CD4-positive, alpha-beta T cell treated with Interleukin-15 for 4 hours (primary cell): Measurements from ENCODE around the gene NCOA5.
"Not testable (repeated sequence)": the region's sequence is repeated elsewhere in the genome, so short reads cannot be mapped to it uniquely, and the experiment has no call there.

Experiments used
- DNase-seq: peaks from one replicate; pipeline ENCODE4 v3.0.0-alpha.2; 2020; ENCODE audit warnings: low spot score

Gene NCOA5

DNA sequence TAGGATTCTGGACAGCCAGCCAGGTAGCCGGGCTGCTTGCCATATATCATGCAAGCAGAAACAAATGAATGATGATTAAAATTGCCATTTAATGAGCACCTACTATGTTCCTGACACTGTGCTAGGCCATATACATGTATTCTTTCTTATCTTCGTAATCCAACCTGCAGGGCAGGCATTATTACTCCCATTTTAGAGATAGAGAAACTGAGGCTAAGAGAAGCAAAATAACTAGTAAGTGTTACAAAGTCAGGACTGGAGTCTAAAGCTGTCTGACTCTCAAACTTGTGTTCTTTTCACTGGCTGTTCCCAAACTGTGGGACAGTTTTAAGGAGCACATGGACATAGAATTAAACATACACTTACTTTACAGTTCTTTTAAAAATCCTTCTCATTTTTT lies 30.4 kb upstream of the NCOA5 start:
- DNase-seq, result no peak

DNA sequence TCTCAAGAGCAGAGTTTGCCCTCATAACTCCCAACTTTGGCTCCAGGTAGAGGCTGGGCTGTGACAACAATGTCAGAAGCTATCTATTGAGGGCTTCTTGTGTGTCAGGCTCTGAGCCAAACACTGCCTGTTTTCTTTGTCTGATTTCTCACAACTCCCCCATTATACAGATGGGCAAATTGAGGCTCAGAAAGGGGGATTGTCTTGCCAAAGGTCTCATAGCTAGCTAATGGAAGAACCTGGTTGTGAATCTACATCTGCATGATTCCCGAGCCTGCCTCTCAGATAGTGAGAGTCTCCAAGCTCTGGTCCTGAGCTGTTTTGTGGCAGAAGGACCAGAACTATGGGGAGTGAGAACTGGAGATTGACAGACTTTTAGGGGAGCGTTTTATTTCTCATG lies 29.8 kb upstream of the NCOA5 start:
- no peak for DNase-seq

DNA sequence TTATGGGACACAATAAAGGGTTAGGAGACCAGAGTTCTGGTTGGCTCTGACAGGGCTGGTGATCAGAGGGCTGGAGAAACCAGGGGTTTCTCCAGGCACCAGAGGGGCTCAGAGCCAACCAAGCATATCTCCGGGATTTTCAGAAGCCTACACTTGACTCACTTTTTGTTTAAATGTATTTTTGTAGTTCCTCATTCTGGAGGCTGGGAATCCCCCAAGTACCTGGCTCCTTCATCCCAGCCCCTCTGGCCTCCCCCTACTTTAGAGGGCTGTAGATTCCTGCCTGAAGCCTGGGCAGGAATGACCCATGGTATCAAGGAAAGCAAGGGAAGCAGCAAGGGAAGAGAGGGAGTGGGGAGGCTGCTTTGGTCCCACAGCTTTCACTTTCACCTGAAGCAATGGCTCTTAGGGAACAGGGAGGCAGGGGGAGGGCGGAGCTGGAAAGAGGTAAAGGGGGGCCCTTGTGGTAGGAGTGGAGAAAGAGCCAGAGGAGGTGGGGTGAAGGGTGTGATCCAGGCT lies 29.3 kb upstream of the NCOA5 start:
- no peak for DNase-seq

DNA sequence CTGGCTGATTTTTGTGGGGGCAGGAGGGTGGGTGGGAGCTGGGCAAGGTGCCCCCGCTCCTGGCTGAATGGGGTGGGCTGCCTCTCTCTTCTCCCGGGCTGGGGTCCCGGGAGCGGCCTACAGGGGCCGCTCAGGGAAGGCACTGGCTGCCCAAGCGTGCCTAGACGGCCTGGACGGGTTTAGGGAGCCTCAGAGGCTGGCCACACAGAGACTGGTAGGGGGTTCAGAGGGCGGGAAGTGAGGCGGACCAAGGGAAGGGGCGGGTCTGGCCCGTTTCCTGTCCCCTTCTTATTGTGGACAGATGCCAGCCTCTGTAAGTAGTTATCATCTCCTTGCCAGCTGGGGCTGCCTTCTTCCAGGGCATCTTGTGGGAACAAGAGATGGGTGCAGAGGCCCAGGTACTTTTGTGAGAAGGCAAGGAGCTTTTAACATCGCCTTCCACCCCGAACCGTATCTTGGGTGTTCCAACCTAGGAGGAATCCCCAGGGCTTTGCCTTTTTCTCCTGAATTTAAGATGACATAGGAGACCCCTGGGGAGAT lies 28.8 kb upstream of the NCOA5 start:
- DNase-seq, result no peak

DNA sequence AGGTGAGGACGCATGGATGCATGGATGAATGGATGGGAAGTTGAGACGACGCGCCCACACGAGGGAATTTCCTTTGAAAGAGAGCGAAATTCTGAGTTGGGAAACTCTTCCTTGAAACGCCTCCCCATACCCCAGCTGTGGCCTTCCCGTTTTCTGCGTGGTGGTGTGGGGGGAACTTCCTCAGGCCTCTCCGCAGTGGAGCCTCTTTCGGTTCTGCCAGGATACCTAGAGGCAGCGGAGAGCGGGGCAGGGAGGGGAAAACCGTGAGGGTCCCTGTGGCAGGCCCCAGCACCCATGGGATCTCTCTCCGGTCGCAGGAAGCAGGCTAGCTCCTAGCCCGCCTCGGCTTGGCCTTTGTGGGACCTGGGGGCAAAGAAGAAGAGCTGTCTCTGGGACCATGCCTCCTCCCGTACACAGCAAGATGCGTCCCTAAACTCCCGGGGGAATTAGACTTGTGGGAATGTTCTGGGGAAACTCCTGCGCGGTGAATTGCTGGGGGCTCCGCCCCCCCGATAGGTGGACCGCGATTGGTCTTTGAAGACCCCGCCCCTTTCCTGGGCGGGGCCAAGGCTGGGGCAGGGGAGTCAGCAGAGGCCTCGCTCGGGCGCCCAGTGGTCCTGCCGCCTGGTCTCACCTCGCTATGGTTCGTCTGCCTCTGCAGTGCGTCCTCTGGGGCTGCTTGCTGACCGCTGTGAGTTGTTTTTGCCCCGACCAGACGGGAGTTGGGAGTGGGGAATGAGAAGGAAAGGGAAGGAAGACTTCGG lies 28.1 kb upstream of the NCOA5 start, which contains the start of gene CD40:
TSS of gene CD40 (plus strand) at position 611 of the 764 bp plus-strand sequence. CDS start at position 641, 30 bp downstream.
- DNase-seq, result peak; percentile 62

DNA sequence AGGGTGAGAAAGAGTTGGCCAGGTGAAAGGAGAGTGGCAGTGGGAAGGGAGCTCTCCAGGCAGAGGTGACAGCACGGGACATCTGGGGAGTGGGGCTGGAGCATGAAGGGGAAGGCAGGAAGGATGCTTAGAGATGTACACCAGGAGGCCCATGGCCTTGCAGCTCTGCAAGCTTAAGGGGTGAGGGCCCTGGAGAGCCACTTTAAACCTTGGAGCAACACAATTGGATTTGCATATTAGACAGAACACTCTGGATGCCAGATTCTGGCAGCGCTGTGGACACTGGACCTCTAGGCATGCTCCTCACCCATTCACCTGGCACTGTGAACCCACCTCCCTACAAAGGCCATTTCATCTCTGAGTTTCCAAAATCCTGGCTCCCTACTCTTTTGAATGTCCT lies 24.7 kb upstream of the NCOA5 start:
- no peak for DNase-seq

DNA sequence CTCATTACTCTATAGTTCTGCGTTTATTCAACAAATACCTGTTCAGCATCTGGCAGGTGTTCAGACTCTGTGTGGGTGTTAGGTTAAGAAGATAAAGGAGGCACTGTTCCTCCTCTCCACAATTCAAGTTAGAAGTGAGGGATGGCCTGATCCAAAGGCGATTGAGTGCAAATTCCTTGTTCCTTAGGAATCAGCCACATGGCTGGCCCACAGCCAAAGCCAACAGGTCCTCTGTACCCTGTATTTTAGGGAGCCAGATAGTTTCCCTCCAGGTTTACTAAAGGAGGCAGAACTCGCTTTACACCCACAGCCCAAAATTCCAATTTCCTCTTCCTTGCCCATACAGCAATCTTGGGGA lies 23.3 kb upstream of the NCOA5 start:
- no peak for DNase-seq

DNA sequence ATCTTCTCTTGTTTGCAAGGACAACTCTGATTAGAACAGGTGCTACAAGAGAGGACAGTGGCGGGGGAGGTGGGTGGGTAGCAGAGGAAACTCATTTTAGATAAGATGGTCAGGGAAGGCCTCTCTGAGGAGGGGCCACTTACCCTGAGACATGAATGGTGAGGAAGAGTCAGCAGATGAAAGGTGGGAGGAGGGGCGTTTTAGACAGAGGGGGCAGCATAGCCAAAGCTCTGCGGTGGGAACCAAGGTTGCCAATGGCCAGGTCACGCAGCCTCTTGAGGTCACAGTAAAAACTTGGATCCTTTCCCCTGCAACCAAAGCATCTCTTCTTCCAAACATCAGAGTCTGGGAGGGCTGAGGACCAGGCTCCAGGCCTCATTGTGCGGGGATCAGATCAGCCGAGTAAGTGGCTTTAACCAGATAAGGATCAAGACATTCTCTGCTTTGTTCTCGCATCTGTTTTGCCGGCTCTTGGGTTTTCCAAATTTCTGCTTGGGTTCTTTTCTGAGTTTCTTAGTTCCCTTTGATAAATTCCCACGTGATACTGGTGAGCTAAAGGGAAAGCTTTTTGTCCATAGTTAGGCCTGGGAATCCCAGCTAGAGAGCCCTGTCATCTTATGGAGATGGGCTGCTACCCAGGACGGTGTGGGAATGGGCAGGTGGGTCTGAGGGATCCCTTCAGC lies 22.8 kb upstream of the NCOA5 start:
- DNase-seq, result no peak

DNA sequence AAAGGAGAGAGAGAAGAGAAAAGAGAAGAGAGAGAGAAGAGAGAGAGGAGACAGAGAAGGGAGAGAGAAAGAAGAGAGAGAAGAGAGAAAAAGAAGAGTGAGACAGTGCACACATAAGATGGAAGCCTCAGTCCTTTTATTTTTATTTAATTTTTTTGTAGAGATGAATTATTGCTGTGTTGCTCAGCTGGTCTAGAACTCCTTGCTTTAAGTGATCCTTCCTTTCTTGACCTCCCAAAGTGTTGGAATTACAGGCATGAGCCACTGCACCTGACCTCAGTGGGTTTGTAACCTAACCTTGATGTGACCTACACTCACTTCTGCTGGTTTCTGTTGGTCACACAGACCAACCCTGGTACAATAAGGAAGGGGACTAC lies 22.1 kb upstream of the NCOA5 start:
- DNase-seq, result no peak

DNA sequence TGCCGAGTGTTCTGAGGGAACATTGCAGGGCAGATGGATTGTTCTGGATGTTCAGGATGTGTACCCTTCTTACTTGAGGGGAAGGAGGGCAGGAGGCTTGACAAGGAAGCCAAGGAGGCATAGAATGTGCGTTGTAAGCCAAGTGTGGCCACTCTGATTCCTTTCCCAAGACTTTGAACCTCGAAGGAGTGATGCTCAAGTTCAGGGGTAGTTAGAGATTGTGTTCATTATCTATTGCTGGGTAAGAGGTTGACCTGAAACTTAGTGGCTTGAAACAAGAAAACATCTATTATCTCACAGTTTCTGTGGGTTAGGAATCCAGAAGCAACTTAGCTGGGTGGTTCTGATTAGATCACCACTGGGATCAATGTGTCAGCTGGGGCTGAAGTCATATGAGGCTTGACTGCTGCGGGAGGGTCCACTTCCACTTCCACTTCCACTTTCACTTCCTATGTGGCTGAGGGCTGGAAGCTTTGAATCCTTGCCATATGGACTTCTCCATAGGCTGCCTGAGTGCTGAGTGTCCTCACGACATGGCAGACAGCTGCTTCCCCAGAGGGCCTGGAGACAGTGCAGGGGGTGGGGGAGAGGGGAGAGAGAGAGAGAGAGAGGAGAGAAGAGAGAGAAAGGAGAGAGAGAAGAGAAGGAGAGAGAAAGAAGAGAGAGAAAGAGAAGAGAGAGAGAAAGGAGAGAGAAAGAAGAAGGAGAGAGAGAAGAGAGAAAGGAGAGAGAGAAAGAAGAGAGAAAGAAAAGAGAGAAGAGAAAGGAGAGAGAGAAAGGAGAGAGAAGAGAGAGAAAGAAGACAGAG lies 21.5 kb upstream of the NCOA5 start:
- peak; percentile 14 for DNase-seq

DNA sequence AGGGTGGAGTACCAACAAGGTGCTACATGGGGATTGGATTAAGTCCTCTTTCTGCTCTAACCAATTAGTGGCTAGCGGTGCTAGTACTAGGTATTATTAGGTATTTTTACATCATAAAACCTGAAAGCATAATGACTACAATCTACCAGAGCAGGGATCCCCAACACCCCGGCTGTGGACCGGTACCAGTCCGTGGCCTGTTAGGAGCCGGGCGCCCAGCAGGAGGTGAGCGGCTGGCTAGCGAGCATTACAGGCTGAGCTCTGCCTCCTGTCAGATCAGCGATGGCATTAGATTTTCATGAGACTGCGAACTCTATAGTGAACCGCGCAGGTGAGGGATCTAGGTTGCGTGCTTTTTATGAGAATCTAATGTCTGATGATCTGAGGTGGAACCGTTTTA lies 19.2 kb upstream of the NCOA5 start:
- no peak for DNase-seq

DNA sequence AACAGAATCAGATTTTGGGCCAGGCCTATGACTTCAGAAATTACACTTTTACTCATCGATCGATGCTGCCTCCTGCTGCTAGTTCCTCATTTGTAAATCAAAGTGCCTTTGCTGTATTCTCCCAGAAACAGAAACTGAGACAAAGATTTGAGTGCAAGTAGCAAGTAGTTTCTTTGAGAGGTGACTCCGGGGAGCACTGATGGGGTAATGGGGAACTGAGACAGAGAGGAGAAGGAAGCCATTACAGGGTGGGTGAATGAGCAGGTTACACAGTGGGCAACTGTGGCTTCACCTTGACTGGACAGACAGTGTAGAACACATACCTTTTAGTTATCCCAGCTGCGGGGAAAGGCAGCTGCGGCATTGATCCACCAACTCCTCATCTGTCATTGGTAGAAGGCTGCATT lies 18.7 kb upstream of the NCOA5 start:
- no peak for DNase-seq

DNA sequence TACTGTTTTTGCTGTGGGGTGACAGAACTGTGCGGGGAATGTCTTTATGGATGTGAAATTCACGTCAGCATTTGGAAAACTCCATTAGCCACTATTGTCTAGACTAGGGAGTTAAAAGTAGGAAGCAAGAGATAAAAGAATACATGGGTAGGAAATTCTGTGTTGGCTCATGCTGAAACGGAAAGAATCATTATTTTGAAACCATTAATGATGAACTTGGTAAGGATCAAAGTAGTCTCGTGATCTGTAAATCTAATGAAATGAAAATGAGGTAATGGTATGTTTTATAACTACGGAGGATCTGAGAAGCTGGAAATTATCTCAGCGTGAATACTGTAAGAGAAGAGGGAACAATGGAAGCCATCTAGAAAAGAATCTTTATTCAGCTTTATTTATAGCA lies 17.3 kb upstream of the NCOA5 start:
- no peak for DNase-seq

DNA sequence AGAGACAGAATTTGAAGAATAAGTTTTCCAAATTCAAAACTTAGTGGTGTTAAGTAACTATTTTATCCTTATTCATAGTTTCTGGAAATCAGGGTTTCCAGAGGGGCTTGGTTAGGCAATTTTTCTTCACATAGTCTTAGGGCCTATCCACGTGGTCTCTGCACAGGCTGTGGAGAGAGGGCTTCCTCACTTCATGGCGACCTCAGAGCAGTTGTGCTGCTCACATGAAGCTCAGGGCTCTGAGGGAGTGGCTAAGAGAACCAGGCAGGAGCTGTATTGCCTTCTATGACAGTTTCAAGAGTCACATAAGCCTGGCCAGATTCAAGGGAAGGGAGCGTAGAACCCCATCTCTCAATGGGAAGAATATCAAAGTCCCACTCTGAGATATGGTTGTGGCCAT lies 14.5 kb upstream of the NCOA5 start:
- DNase-seq, result no peak

DNA sequence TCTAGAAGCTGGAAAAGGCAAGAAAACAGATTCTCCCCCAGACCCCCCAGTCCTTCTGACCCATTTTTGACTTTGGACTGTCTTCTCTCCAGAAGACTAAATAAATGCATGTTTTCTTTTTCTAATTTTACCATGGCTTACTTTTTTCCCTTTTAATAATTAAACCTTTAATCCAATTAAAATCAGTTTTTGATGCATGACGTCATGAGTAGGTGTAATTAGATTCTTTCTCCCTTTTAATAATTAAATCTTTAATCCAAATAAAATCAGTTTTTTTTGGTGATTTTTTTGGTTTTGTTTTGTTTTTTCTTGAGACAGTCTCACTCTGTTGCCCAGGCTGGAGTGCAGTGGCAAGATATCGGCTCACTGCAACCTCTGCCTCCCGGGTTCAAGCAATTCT lies 13.2 kb upstream of the NCOA5 start:
- no peak for DNase-seq

DNA sequence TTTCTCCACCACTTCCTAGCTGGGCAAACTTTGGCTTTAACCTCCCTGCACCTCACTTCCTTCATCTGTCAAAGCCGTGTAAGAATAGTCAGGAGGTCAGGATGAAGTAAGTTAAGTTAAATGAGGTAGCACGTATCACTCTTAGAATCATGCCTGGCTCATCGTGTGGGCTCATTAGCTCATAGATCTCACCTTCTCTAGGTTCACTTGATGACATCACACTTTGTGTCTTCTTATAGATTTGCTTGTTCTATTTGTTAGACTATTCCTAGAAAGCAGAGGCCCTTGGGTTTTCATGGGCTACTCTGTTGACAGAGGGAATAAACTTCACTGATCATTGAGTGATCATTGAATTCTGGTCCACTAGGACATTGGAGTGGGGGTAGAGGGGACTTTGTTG lies 12.2 kb upstream of the NCOA5 start:
- DNase-seq, result no peak

DNA sequence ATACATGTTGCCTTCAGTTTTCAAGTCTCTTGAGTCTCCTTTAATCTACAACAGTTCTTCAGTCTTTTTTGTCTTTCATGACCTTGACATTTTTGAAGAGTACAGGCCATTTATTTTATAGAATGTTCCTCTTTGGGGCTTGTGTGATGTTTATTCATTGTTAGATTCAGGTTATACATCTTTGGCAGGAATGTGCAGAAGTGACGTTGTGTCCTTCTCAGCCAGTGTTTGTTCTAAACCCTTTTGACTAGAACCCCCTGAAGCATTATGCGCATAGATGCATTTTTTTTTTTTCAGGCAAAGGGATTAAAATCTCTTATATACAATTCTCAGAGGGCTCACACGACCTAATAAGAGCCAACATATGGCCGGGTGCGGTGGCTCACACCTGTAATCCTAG lies 11.2 kb upstream of the NCOA5 start:
- DNase-seq, result no peak

DNA sequence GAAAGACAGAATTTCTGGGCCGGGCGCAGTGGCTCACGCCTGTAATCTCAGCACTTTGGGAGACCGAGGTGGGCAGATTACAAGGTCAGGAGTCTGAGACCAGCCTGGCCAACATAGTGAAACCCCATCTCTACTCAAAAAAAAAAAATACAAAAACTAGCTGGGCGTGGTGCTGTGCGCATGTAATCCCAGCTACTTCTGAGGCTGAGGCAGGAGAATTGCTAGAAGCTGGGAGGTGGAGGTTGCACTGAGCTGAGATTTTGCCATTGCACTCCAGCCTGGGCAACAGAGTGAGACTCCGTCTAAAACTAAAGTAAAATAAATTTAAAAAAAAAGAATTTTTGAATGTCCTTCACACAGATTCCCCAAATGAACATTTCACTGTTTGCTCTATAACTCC lies 10.7 kb upstream of the NCOA5 start:
- not testable (repeated sequence) for DNase-seq

DNA sequence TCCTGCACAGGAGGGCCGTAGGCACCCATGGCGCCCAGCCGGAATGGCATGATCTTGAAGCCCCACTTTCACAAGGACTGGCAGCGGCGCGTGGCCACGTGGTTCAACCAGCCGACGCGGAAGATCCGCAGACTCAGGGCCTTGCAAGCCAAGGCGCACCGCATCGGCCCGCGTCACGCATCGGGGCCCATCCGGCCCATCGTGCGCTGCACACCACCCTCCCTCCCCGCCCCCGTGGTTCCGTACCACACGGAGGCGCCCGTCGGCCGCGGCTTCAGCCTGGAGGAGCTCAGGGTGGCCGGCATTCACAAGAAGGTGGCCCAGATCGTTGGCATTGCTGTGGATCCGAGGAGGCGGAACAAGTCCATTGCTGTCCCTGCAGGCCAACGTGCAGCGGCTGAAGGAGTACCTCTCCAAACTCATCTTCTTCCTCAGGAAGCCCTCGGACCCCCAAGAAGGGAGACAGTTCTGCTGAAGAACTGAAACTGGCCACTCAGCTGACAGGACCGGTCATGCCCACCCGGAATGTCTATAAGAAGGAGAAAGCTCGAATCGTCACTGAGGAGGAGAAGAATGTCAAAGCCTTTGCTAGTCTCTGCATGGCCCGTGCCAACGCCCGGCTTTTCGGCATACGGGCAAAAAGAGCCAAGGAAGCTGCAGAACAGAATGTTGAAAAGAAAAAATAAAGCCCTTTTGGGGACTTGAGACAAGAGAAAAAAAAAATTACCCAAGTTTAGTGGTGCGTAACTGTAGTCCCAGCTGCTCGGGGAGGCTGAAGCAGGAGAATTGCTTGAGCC lies 9.9 kb upstream of the NCOA5 start:
- no peak for DNase-seq

DNA sequence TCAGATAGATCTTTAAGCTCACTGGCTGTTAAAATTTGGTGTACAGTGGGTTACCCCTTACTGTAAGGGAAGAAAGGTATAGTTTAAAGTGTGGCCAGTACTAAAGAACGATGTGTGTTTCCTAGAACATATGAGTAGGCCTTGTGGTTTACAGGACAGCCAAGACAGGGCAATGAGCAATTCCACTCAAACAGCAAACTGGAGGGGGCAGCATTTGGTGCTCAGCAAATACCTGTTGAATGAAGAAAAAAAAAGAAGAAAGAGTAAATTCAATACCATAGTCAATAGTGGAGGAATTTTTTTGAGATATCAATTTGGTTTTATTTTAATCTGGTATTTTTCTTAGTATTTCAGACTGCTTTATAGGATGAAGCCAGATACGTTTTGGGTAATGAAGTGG lies 3.8 kb upstream of the NCOA5 start:
- no peak for DNase-seq

DNA sequence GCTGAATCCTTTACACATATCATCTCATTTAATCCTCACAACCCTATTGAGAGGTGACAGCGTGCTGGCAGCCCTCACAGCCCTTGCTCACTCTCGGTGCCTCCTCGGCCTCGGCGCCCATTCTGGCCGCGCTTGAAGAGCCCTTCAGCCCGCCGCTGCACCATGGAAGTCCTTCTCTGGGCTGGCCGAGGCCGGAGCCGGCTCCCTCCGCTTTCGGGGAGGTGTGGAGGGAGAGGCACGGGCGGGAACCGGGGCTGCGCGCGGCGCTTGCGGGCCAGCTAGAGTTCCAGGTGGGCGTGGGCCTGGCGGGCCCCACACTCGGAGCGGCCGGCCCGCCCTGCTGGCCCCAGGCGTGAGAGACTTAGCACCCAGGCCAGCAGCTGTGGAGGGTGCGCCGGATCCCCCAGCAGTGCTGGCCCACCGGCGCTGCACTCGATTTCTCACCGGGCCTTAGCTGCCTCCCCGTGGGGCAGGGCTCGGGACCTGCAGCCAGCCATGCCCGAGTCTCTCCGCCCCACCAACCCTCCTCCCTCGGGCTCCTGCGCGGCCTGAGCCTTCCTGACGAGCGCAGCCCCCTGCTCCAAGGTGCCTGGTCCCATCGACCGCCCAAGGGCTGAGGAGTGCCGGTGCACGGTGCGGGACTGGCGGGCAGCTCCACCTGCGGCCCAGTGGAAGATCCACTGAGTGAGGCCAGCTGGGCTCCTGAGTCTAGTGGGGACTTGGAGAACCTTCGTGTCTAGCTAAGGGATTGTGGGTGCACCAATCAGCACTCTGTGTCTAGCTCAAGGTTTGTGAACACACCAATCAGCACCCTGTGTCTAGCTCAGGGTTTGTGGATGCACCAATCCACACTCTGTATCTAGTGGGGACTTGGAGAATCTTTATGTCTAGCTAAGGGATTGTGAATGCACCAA lies 2.1 kb upstream of the NCOA5 start:
- DNase-seq, result not testable (repeated sequence)
